ENCODE results near the gene GALNT17. TPM values are rescaled to one million over a fixed set of nuclear protein-coding genes. Genes with fewer than 3 reads are reported as not detected.

GALNT17 gene
- total and polyA plus RNA-seq, 2 experiments from 2014 or later: 11.1 to 65.6 TPM

GRCh38 chr7:71659622-71660021, 527.7 kb downstream of the GALNT17 start:
- peaks cover 3% of the 10 kb centered on the region for H3K27me3 Mint-ChIP-seq (ENCODE audit: insufficient read depth, low read depth, poor library complexity)
- Histone ChIP-seq H3K4me1 (ENCODE audit: insufficient read depth) (no peaks in the 10 kb centered on the region), H3K9me2 (ENCODE audit: insufficient read depth) (no peaks in the 10 kb centered on the region), H3K4me3 (no peak overlapping the region), H3K36me3 (ENCODE audit: insufficient read depth) (no peaks in the 10 kb centered on the region), H3K27ac (ENCODE audit: low read depth) (no peak overlapping the region), H4K20me1 (replicated peaks; ENCODE audit: insufficient read depth) (no peaks in the 10 kb centered on the region), H3F3A (replicated peaks; ENCODE audit: low read depth) (no peaks in the 10 kb centered on the region), H3K27me3 (ENCODE audit: insufficient read depth) (no peaks in the 10 kb centered on the region), H2AFZ (no peak overlapping the region), H3K79me2 (replicated peaks; ENCODE audit: insufficient read depth) (no peaks in the 10 kb centered on the region), H3K4me2 (no peak overlapping the region)
- DNase-seq (ENCODE audit: low spot score): no peak
- peaks cover 18% of the 10 kb centered on the region for H3K9me3 Mint-ChIP-seq
- no peak overlapping the region; the same call in 1 of the 2 replicates for H3K27ac Mint-ChIP-seq
- TF ChIP-seq ETS1 (IDR thresholded peaks at IDR 0.05) (no peak), NANOG (IDR thresholded peaks at IDR 0.05; ENCODE audit: borderline replicate concordance) (no peak), ZNF462 (CRISPR knock-in tag; IDR thresholded peaks at IDR 0.05) (no peak), EZH2 (IDR thresholded peaks at IDR 0.05; ENCODE audit: low read depth, unreplicated experiment) (no peak)
- ATAC-seq: no peak
- peaks cover 9% of the 10 kb centered on the region for H3K4me1 Mint-ChIP-seq
- H3K36me3 Mint-ChIP-seq (ENCODE audit: low read depth): peaks cover 24% of the 10 kb centered on the region
- H3K4me3 Mint-ChIP-seq: no peak overlapping the region

GRCh38 chr7:71661671-71662224, 529.8 kb downstream of the GALNT17 start:
- no peaks in the 10 kb centered on the region for H3K27me3 Mint-ChIP-seq (ENCODE audit: insufficient read depth, low read depth, poor library complexity)
- Histone ChIP-seq H3K4me2 (no peak overlapping the region), H3K27me3 (ENCODE audit: insufficient read depth) (no peaks in the 10 kb centered on the region), H3F3A (replicated peaks; ENCODE audit: low read depth) (no peaks in the 10 kb centered on the region), H3K9me2 (ENCODE audit: insufficient read depth) (no peaks in the 10 kb centered on the region), H3K4me1 (ENCODE audit: insufficient read depth) (no peaks in the 10 kb centered on the region), H3K27ac (ENCODE audit: low read depth) (no peak overlapping the region), H3K79me2 (replicated peaks; ENCODE audit: insufficient read depth) (no peaks in the 10 kb centered on the region), H3K4me3 (no peak overlapping the region), H3K36me3 (ENCODE audit: insufficient read depth) (no peaks in the 10 kb centered on the region), H4K20me1 (replicated peaks; ENCODE audit: insufficient read depth) (no peaks in the 10 kb centered on the region), H2AFZ (no peak overlapping the region)
- peaks cover 21% of the 10 kb centered on the region for H3K9me3 Mint-ChIP-seq
- H3K4me1 Mint-ChIP-seq: no peaks in the 10 kb centered on the region
- ATAC-seq (no peak), DNase-seq (ENCODE audit: low spot score) (no peak)
- H3K27ac Mint-ChIP-seq: no peak overlapping the region
- peaks cover 29% of the 10 kb centered on the region for H3K36me3 Mint-ChIP-seq (ENCODE audit: low read depth)
- no peak overlapping the region for H3K4me3 Mint-ChIP-seq
- no peak for TF ChIP-seq ZNF462 (CRISPR knock-in tag; IDR thresholded peaks at IDR 0.05)

All from GM23338 (cell line).